Upper lobe of left lung (tissue), 4 donors: ENCODE results near the gene LSM14B.

Experiments
- EP300 ChIP-seq, 4 donors: sonication (generic); formaldehyde crosslinking; IDR thresholded peaks; one replicate each; pipeline ENCODE4 v1.5.1; 2017; ENCODE audit warnings: antibody characterized with exemption in 4 of 4, control low read depth in 2 of 4
- POLR2A ChIP-seq, 4 donors: fragments of 450-650 bp; IDR thresholded peaks; one replicate each; pipeline ENCODE4 v1.5.1; 2016 to 2017; ENCODE audit warnings: antibody characterized with exemption in 4 of 4, mild to moderate bottlenecking in 2 of 4

DNA sequence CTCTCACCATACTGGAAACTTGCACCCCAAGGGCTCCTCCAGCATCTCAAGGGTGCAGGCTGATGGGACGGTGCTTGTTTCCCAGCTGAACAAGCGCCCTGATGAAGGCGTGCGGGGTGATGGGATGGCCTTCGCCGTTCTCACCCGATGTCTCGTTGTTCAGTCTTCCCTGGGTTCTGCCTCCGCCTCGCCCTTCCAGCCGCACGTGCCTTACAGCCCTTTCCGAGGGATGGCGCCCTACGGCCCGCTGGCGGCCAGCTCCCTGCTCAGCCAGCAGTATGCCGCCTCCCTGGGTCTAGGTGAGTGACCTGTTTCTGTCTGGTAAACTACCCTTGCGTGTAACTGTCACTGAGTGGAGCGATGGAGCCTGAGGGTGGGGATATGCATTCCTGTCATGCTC is 3.9 kb downstream of the LSM14B start:
- no peak for TF ChIP-seq POLR2A (IDR thresholded peaks at IDR 0.05)
- no peak for TF ChIP-seq EP300 (IDR thresholded peaks at IDR 0.05)
